Naive thymus-derived CD4-positive, alpha-beta T cell (primary cell): ENCODE data around the gene PLA1A. TPM values are rescaled to one million over a fixed set of nuclear protein-coding genes. Genes with fewer than 3 reads are reported as not detected.

Experiments used
- ATAC-seq: fragments of 150-1000 bp; cut with Tn5 transposase; 2 replicates; pipeline ENCODE4 v1.10.0; 2021; ENCODE audit warnings: mild to moderate bottlenecking, moderate library complexity
- CTCF ChIA-PET: fragments of 350-600 bp; sonication (Branson Sonifier 250); formaldehyde crosslinking; loops from one replicate; lab custom pipeline; 2021; ENCODE audit warnings: antibody characterized with exemption; lab: Charles Lee
- POLR2A ChIA-PET: fragments of 350-600 bp; sonication (Branson Sonifier 250); formaldehyde crosslinking; loops from one replicate; lab custom pipeline; 2021; ENCODE audit warnings: antibody characterized with exemption, inconsistent platforms; lab: Charles Lee
- DNase-seq, 9 donors: peaks; one replicate each; pipeline versions ENCODE4 v3.0.0 to v3.0.0-alpha.2; 2020 to 2022; ENCODE audit warnings: mixed read lengths in 1 of 9
- H3K27ac ChIP-seq: one replicate; pipeline ENCODE4 v1.7.0; 2013; ENCODE audit warnings: mild to moderate bottlenecking, low read depth, low read length, moderate library complexity
- H3K27me3 ChIP-seq, 2 donors: one replicate each; pipeline ENCODE4 v1.7.0; 2013; ENCODE audit warnings: low read length in 2 of 2, mild to moderate bottlenecking in 2 of 2, moderate library complexity in 2 of 2; ENCODE audit not compliant: control insufficient read depth in 2 of 2, insufficient read depth in 2 of 2
- H3K36me3 ChIP-seq, 3 experiments: 1 replicate in 2 of 3; 2 replicates in 1 of 3; pipeline ENCODE4 v1.7.0; 2013; ENCODE audit warnings: low read length in 3 of 3, mild to moderate bottlenecking in 3 of 3, moderate library complexity in 1 of 3; ENCODE audit not compliant: insufficient read depth in 3 of 3, control insufficient read depth in 2 of 3
- H3K4me1 ChIP-seq, 2 donors: one replicate each; pipeline ENCODE4 v1.7.0; 2013; ENCODE audit warnings: low read length in 2 of 2, mild to moderate bottlenecking in 2 of 2, moderate library complexity in 1 of 2; ENCODE audit not compliant: control insufficient read depth in 2 of 2, insufficient read depth in 2 of 2
- H3K4me3 ChIP-seq: 2 replicates; pipeline ENCODE4 v1.7.0; 2013; ENCODE audit warnings: mild to moderate bottlenecking, low read length
- H3K9me3 ChIP-seq, 3 experiments: 1 replicate in 2 of 3; 2 replicates in 1 of 3; pipeline ENCODE4 v1.7.0; 2013; ENCODE audit warnings: low read length in 3 of 3; ENCODE audit not compliant: control insufficient read depth in 2 of 3
- H3K27ac Mint-ChIP-seq, 9 donors: one replicate each; pipeline ENCODE4 v1.8.0; 2020 to 2022; ENCODE audit warnings: mixed read lengths in 9 of 9, mild to moderate bottlenecking in 8 of 9, moderate library complexity in 5 of 9, inconsistent platforms in 2 of 9
- H3K27me3 Mint-ChIP-seq, 5 donors: one replicate each; pipeline ENCODE4 v1.8.0; 2021 to 2022; ENCODE audit warnings: mixed read lengths in 5 of 5, mild to moderate bottlenecking in 1 of 5
- H3K36me3 Mint-ChIP-seq, 5 donors: one replicate each; pipeline ENCODE4 v1.8.0; 2020 to 2022; ENCODE audit warnings: mixed read lengths in 5 of 5, mild to moderate bottlenecking in 3 of 5, inconsistent platforms in 1 of 5
- H3K4me1 Mint-ChIP-seq, 7 donors: one replicate each; pipeline ENCODE4 v1.8.0; 2020 to 2022; ENCODE audit warnings: mixed read lengths in 7 of 7, mild to moderate bottlenecking in 3 of 7, inconsistent platforms in 1 of 7
- H3K4me3 Mint-ChIP-seq, 10 donors: one replicate each; pipeline ENCODE4 v1.8.0; 2020 to 2022; ENCODE audit warnings: mild to moderate bottlenecking in 10 of 10, mixed read lengths in 10 of 10, moderate library complexity in 6 of 10, inconsistent platforms in 2 of 10
- H3K9me3 Mint-ChIP-seq, 11 donors: one replicate each; pipeline ENCODE4 v1.8.0; 2020 to 2022; ENCODE audit warnings: mixed read lengths in 11 of 11, mild to moderate bottlenecking in 4 of 11, inconsistent platforms in 1 of 11, moderate library complexity in 1 of 11
- intact Hi-C, 2 donors: fragments of 100-400 bp; cut with micrococcal nuclease; formaldehyde crosslinking; loops; one replicate each; pipeline ENCODE4 v1.15.1; 2023
- polyA plus RNA-seq, 2 donors: library from polyadenylated mRNA; unstranded; fragments of 300-500 nt; fragmentation: Illumina TruSeq; gene quantifications; one replicate each; pipeline ENCODE4 v1.2.3, GENCODE V29; 2021
- total RNA-seq, 6 experiments: library from RNA in 5 of 6; stranded (reverse) in 5 of 6; gene quantifications; 1 replicate in 5 of 6; 2 replicates in 1 of 6; pipeline ENCODE4 v1.2.3 and lab custom pipeline; 2021 to 2026

Gene PLA1A
- total and polyA plus RNA-seq, 7 experiments from 2014 or later: 0.73 TPM; not detected in 6

- H3K36me3 ChIP-seq: no peaks in the 10 kb centered on the region
Observed at GRCh38 chr3:119555309-119555735, 42.4 kb upstream of the PLA1A start.

GRCh38 chr3:119555929-119556328, 41.8 kb upstream of the PLA1A start:
- H3K27ac Mint-ChIP-seq: peak overlapping the region in 1 of 9 donors; percentile 0
- CTCF ChIA-PET: no interaction called here
- intact Hi-C loops: loop anchor here in 1 of 2 donors (5.0 kb wide), 1 partner anchor 174 kb away; no protein-coding TSS in a partner anchor
- DNase-seq (no peak), ATAC-seq (no peak)
- H3K27ac ChIP-seq: no peak overlapping the region
- POLR2A ChIA-PET: interaction anchor here (0.5 kb wide), 1 partner anchor 136 kb away, joined by 3 read pairs; no protein-coding TSS in a partner anchor
- no peaks in the 10 kb centered on the region for H3K9me3 Mint-ChIP-seq
- H3K9me3 ChIP-seq: no peaks in the 10 kb centered on the region
- no peaks in the 10 kb centered on the region for H3K27me3 ChIP-seq
- H3K36me3 Mint-ChIP-seq: peaks cover 0 to 31% (median 0%) of the 10 kb centered on the region in 5 donors
- peaks cover 0 to 63% (median 8%) of the 10 kb centered on the region in 7 donors for H3K4me1 Mint-ChIP-seq
- H3K4me3 Mint-ChIP-seq: peak overlapping the region in 1 of 10 donors; percentile 81
- no peak overlapping the region for H3K4me3 ChIP-seq
- H3K27me3 Mint-ChIP-seq: peaks cover 0 to 5% (median 0%) of the 10 kb centered on the region in 5 donors
- no peaks in the 10 kb centered on the region for H3K4me1 ChIP-seq
- H3K36me3 ChIP-seq: no peaks in the 10 kb centered on the region

More at GRCh38 chr3:119555309-119555735, 42.4 kb upstream of the PLA1A start:
- CTCF ChIA-PET: no interaction called here
- Mint-ChIP-seq H3K4me1 (peaks cover 0 to 63% (median 6%) of the 10 kb centered on the region in 7 donors), H3K27ac (no peak overlapping the region), H3K27me3 (peaks cover 0 to 5% (median 0%) of the 10 kb centered on the region in 5 donors), H3K4me3 (peak overlapping the region in 1 of 10 donors; percentile 81), H3K9me3 (no peaks in the 10 kb centered on the region), H3K36me3 (peaks cover 0 to 34% (median 0%) of the 10 kb centered on the region in 5 donors)
- H3K9me3 ChIP-seq: no peaks in the 10 kb centered on the region
- no peaks in the 10 kb centered on the region for H3K4me1 ChIP-seq
- ATAC-seq (peak; percentile 63), DNase-seq (no peak)
- no peak overlapping the region for H3K27ac ChIP-seq
- POLR2A ChIA-PET: interaction anchor here (0.5 kb wide), 1 partner anchor 136 kb away, joined by 3 read pairs; no protein-coding TSS in a partner anchor
- intact Hi-C loops: loop anchor here in 1 of 2 donors (5.0 kb wide), 1 partner anchor 173 kb away; no protein-coding TSS in a partner anchor
- H3K27me3 ChIP-seq: no peaks in the 10 kb centered on the region
- H3K4me3 ChIP-seq: no peak overlapping the region

GRCh38 chr3:119557192-119557876, 40.4 kb upstream of the PLA1A start:
- no peak overlapping the region for H3K4me3 ChIP-seq
- POLR2A ChIA-PET: no interaction called here
- H3K27ac ChIP-seq: no peak overlapping the region
- DNase-seq (no peak), ATAC-seq (no peak)
- CTCF ChIA-PET: no interaction called here
- intact Hi-C loops: loop anchor here in 1 of 2 donors (5.0 kb wide), 1 partner anchor 175 kb away; no protein-coding TSS in a partner anchor
- peaks cover 0 to 2% of the 10 kb centered on the region in 2 donors for H3K4me1 ChIP-seq
- H3K27me3 ChIP-seq: no peaks in the 10 kb centered on the region
- no peaks in the 10 kb centered on the region for H3K9me3 Mint-ChIP-seq
- H3K36me3 ChIP-seq: no peaks in the 10 kb centered on the region
- H3K27ac Mint-ChIP-seq: peak overlapping the region in 1 of 9 donors; percentile 68
- peaks cover 0 to 65% (median 8%) of the 10 kb centered on the region in 7 donors for H3K4me1 Mint-ChIP-seq
- H3K27me3 Mint-ChIP-seq: peaks cover 0 to 5% (median 0%) of the 10 kb centered on the region in 5 donors
- H3K4me3 Mint-ChIP-seq: peak overlapping the region in 1 of 10 donors; percentile 81
- H3K9me3 ChIP-seq: no peaks in the 10 kb centered on the region
- peaks cover 0 to 31% (median 0%) of the 10 kb centered on the region in 5 donors for H3K36me3 Mint-ChIP-seq

GRCh38 chr3:119557877-119558269, 39.8 kb upstream of the PLA1A start:
- Mint-ChIP-seq H3K4me1 (peaks cover 0 to 71% (median 8%) of the 10 kb centered on the region in 7 donors), H3K27me3 (peaks cover 0 to 5% (median 0%) of the 10 kb centered on the region in 5 donors), H3K27ac (peak overlapping the region in 1 of 9 donors; percentile 68), H3K4me3 (peak overlapping the region in 1 of 10 donors; percentile 81), H3K9me3 (no peaks in the 10 kb centered on the region), H3K36me3 (peaks cover 0 to 29% (median 0%) of the 10 kb centered on the region in 5 donors)
- CTCF ChIA-PET: no interaction called here
- intact Hi-C loops: loop anchor here in 1 of 2 donors (2.0 to 5.0 kb wide), 2 partner anchors 176 to 675 kb away; no protein-coding TSS in a partner anchor
- H3K27me3 ChIP-seq: no peaks in the 10 kb centered on the region
- no peaks in the 10 kb centered on the region for H3K9me3 ChIP-seq
- H3K27ac ChIP-seq: no peak overlapping the region
- ATAC-seq (no peak), DNase-seq (no peak)
- H3K36me3 ChIP-seq: no peaks in the 10 kb centered on the region
- no peak overlapping the region for H3K4me3 ChIP-seq
- POLR2A ChIA-PET: no interaction called here
- peaks cover 0 to 6% of the 10 kb centered on the region in 2 donors for H3K4me1 ChIP-seq

GRCh38 chr3:119558626-119559317, 38.9 kb upstream of the PLA1A start:
- H3K4me3 Mint-ChIP-seq: peak overlapping the region in 1 of 10 donors; percentile 81
- H3K27ac Mint-ChIP-seq: peak overlapping the region in 1 of 9 donors; percentile 68
- Histone ChIP-seq H3K4me1 (peaks cover 0 to 6% of the 10 kb centered on the region in 2 donors), H3K9me3 (no peaks in the 10 kb centered on the region), H3K4me3 (no peak overlapping the region), H3K36me3 (no peaks in the 10 kb centered on the region), H3K27me3 (no peaks in the 10 kb centered on the region), H3K27ac (no peak overlapping the region)
- peaks cover 0 to 71% (median 8%) of the 10 kb centered on the region in 7 donors for H3K4me1 Mint-ChIP-seq
- peaks cover 0 to 30% (median 0%) of the 10 kb centered on the region in 5 donors for H3K36me3 Mint-ChIP-seq
- H3K9me3 Mint-ChIP-seq: peaks cover 0 to 2% (median 0%) of the 10 kb centered on the region in 11 donors
- ChIA-PET POLR2A (no interaction called here), CTCF (no interaction called here)
- DNase-seq: no peak
- peaks cover 0 to 5% (median 0%) of the 10 kb centered on the region in 5 donors for H3K27me3 Mint-ChIP-seq
- intact Hi-C loops: loop anchor here in 1 of 2 donors (1.0 to 5.0 kb wide), 7 partner anchors 60 to 676 kb away; partner anchors contain the start of genes COX17 and TIMMDC1
- no peak for ATAC-seq

- DNase-seq (peak in 7 of 9 donors; percentile 14 to 63 (median 33)), ATAC-seq (peak; percentile 76)
- no peaks in the 10 kb centered on the region for H3K36me3 ChIP-seq
- peaks cover 0 to 3% (median 0%) of the 10 kb centered on the region in 11 donors for H3K9me3 Mint-ChIP-seq
- no peak within 1 kb of the TSS for H3K4me3 ChIP-seq
- peak within 1 kb of the TSS in 2 of 9 donors; percentile 68 to 71 for H3K27ac Mint-ChIP-seq
- peaks cover 0 to 64% (median 8%) of the 10 kb centered on the region in 7 donors for H3K4me1 Mint-ChIP-seq
- intact Hi-C loops: loop anchor here in 1 of 2 donors (1.0 to 5.0 kb wide), 7 partner anchors 61 to 677 kb away; partner anchors contain the start of genes COX17 and TIMMDC1
- H3K27me3 Mint-ChIP-seq: peaks cover 0 to 5% (median 0%) of the 10 kb centered on the region in 5 donors
- H3K9me3 ChIP-seq: no peaks in the 10 kb centered on the region
- peaks cover 0 to 6% of the 10 kb centered on the region in 2 donors for H3K4me1 ChIP-seq
- no peak within 1 kb of the TSS for H3K27ac ChIP-seq
- H3K4me3 Mint-ChIP-seq: peak within 1 kb of the TSS in 2 of 10 donors; percentile 12 to 81
- POLR2A ChIA-PET: no interaction called here
- peaks cover 0 to 31% (median 0%) of the 10 kb centered on the region in 5 donors for H3K36me3 Mint-ChIP-seq
- H3K27me3 ChIP-seq: no peaks in the 10 kb centered on the region
- CTCF ChIA-PET: no interaction called here
Observed at GRCh38 chr3:119559441-119559963, 38.2 kb upstream of the PLA1A start, which contains the start of gene CD80. CD80 (minus strand) TSS chr3:119559614; CDS start chr3:119557728, 1,886 bp downstream.
